SK-N-SH (cell line): ENCODE results near the gene FOXR1. TPM values are rescaled to one million over a fixed set of nuclear protein-coding genes. Genes with fewer than 3 reads are reported as not detected.

Experiments
- CTCF ChIA-PET: fragments of 300-600, 350-600 bp; formaldehyde crosslinking; extraction: SDS; loops from one replicate; lab custom pipeline; 2021; lab: Yijun Ruan, JAX
- POLR2A ChIA-PET: fragments of 350-600 bp; sonication (Branson Sonifier 250); formaldehyde crosslinking; extraction: SDS; loops from one replicate; lab custom pipeline; 2020; ENCODE audit warnings: antibody characterized with exemption, inconsistent platforms; lab: Yijun Ruan, JAX
- DNase-seq: peaks from one replicate; pipeline ENCODE4 v3.0.0; 2012
- H2AFZ ChIP-seq: fragments of 200-600 bp; sonication (generic); 2 replicates; pipeline ENCODE4 v1.8.1; 2016; ENCODE audit warnings: antibody characterized with exemption, mild to moderate bottlenecking, low read depth
- H3F3A ChIP-seq: fragments of 200-600 bp; sonication (generic); replicated peaks from 2 replicates; pipeline ENCODE3; 2016; ENCODE audit warnings: antibody characterized with exemption, mild to moderate bottlenecking; ENCODE audit not compliant: insufficient read depth
- H3K27ac ChIP-seq, 2 experiments: fragments of 200-500 bp in 1 of 2; fragments of 200-600 bp in 1 of 2; sonication (Bioruptor generic) in 1 of 2; sonication (generic), shearing (Covaris generic) in 1 of 2; 2 replicates each; pipeline versions ENCODE4 v1.5.1 to v1.6.1; 2014 to 2016; ENCODE audit warnings: low read depth in 2 of 2, inconsistent platforms in 1 of 2, low read length in 1 of 2, mild to moderate bottlenecking in 1 of 2, mixed read lengths in 1 of 2
- H3K27me3 ChIP-seq: fragments of 200-600 bp; sonication (generic), shearing (Covaris generic); 2 replicates; pipeline ENCODE4 v1.6.1; 2016; ENCODE audit warnings: mixed run types; ENCODE audit not compliant: insufficient read depth
- H3K36me3 ChIP-seq, 2 experiments: fragments of 200-500 bp in 1 of 2; fragments of 200-600 bp in 1 of 2; sonication (Bioruptor generic) in 1 of 2; sonication (generic) in 1 of 2; replicated peaks in 1 of 2; 2 replicates each; pipeline versions ENCODE3 to v1.5.1; 2014 to 2016; ENCODE audit warnings: low read length in 1 of 2, mild to moderate bottlenecking in 1 of 2; ENCODE audit not compliant: insufficient read depth in 2 of 2, control insufficient read depth in 1 of 2
- H3K4me1 ChIP-seq, 2 experiments: fragments of 200-500 bp in 1 of 2; fragments of 200-600 bp in 1 of 2; sonication (Bioruptor generic) in 1 of 2; sonication (generic), shearing (Covaris generic) in 1 of 2; 2 replicates each; pipeline versions ENCODE4 v1.5.1 to v1.6.1; 2014 to 2016; ENCODE audit warnings: low read depth in 1 of 2, low read length in 1 of 2, mixed run types in 1 of 2; ENCODE audit not compliant: insufficient read depth in 2 of 2, control insufficient read depth in 1 of 2
- H3K4me2 ChIP-seq: fragments of 200-600 bp; sonication (generic), shearing (Covaris generic); 2 replicates; pipeline ENCODE4 v1.6.1; 2017; ENCODE audit warnings: mixed run types
- H3K4me3 ChIP-seq, 2 experiments: fragments of 200-500 bp in 1 of 2; fragments of 200-600 bp in 1 of 2; sonication (Bioruptor generic) in 1 of 2; sonication (generic), shearing (Covaris generic) in 1 of 2; 2 replicates each; pipeline versions ENCODE4 v1.5.1 to v1.8.1; 2014 to 2016; ENCODE audit warnings: low read depth in 2 of 2, inconsistent platforms in 1 of 2, low read length in 1 of 2, mild to moderate bottlenecking in 1 of 2, mixed read lengths in 1 of 2, moderate library complexity in 1 of 2
- H3K79me2 ChIP-seq: fragments of 200-600 bp; sonication (generic); 2 replicates; pipeline ENCODE4 v1.8.1; 2017; ENCODE audit warnings: mild to moderate bottlenecking; ENCODE audit not compliant: insufficient read depth
- H3K9ac ChIP-seq: fragments of 200-600 bp; sonication (generic); 2 replicates; pipeline ENCODE4 v1.6.1; 2017; ENCODE audit warnings: mixed run types
- H3K9me2 ChIP-seq: fragments of 200-600 bp; sonication (generic); 2 replicates; pipeline ENCODE4 v1.6.1; 2017; ENCODE audit warnings: mixed run types
- H3K9me3 ChIP-seq: fragments of 200-600 bp; sonication (generic); 2 replicates; pipeline ENCODE4 v1.6.1; 2017; ENCODE audit warnings: mixed run types, mild to moderate bottlenecking, moderate library complexity
- H4K20me1 ChIP-seq: fragments of 200-600 bp; sonication (generic); 2 replicates; pipeline ENCODE4 v1.6.1; 2017; ENCODE audit warnings: mild to moderate bottlenecking, mixed run types; ENCODE audit not compliant: insufficient read depth
- EP300 ChIP-seq, 2 experiments: IDR thresholded peaks; 2 replicates each; pipeline versions ENCODE4 v1.4.0 to v1.6.1; 2012; ENCODE audit warnings: borderline replicate concordance in 1 of 2, low read depth in 1 of 2, low read length in 1 of 2
- EZH2phosphoT487 ChIP-seq: fragments of 200-600 bp; sonication (generic); IDR thresholded peaks from 2 replicates; pipeline ENCODE4 v1.6.1; 2017; ENCODE audit warnings: low read depth, mixed run types, mild to moderate bottlenecking, antibody characterized with exemption, moderate library complexity, borderline replicate concordance
- FOSL2 ChIP-seq: IDR thresholded peaks from 2 replicates; pipeline ENCODE4 v1.4.0; 2012; ENCODE audit warnings: low read depth, mild to moderate bottlenecking, moderate library complexity, borderline replicate concordance
- FOXJ3 ChIP-seq: sonication (generic); formaldehyde crosslinking; IDR thresholded peaks from 2 replicates; pipeline ENCODE4 v1.5.1; 2020; ENCODE audit warnings: mild to moderate bottlenecking, missing genetic modification reagents
- GATA2 ChIP-seq: sonication (generic); formaldehyde crosslinking; IDR thresholded peaks from 2 replicates; pipeline ENCODE4 v1.5.0; 2020; ENCODE audit warnings: mild to moderate bottlenecking, missing genetic modification reagents
- IRF3 ChIP-seq: fragments of 150-350 bp; IDR thresholded peaks from 2 replicates; pipeline ENCODE4 v1.6.1; 2016; ENCODE audit warnings: mild to moderate bottlenecking, low read depth, low read length
- MEF2A ChIP-seq: IDR thresholded peaks from 2 replicates; pipeline ENCODE4 v1.4.0; 2012; ENCODE audit warnings: low read depth, borderline replicate concordance
- NRF1 ChIP-seq: IDR thresholded peaks from 2 replicates; pipeline ENCODE4 v1.6.1; 2012; ENCODE audit warnings: low read depth, mild to moderate bottlenecking, low read length
- RXRA ChIP-seq: IDR thresholded peaks from 2 replicates; pipeline ENCODE4 v1.4.0; 2012; ENCODE audit warnings: low read depth, mild to moderate bottlenecking, borderline replicate concordance
- SMC3 ChIP-seq: IDR thresholded peaks from 2 replicates; pipeline ENCODE4 v1.6.1; 2012; ENCODE audit warnings: low read depth, low read length, improper control_type of control experiment
- TEAD4 ChIP-seq: IDR thresholded peaks from 2 replicates; pipeline ENCODE4 v1.4.0; 2012; ENCODE audit warnings: mild to moderate bottlenecking, borderline replicate concordance; ENCODE audit not compliant: insufficient read depth
- USF2 ChIP-seq: fragments of 150-350 bp; IDR thresholded peaks from 2 replicates; pipeline ENCODE4 v1.6.1; 2017; ENCODE audit warnings: antibody characterized with exemption, low read length, low read depth, borderline replicate concordance
- YY1 ChIP-seq: IDR thresholded peaks from 2 replicates; pipeline ENCODE4 v1.4.0; 2012; ENCODE audit warnings: low read depth, mild to moderate bottlenecking
- WGBS: methylation state at CpG from one replicate; pipeline ENCODE4 v1.1.6; 2017; ENCODE audit warnings: low lambda C conversion rate; 5-methylcytosine and 5-hydroxymethylcytosine counted together
- polyA plus RNA-seq, 3 experiments: library from polyadenylated mRNA; depleted of rRNA; stranded (reverse); fragments of >200 nt; gene quantifications; 2 replicates each; pipeline ENCODE4 v1.2.3, GENCODE V29; 2012
- TF ChIP-seq, protein P1 (sequence below): fragments of 200-600 bp; sonication (generic); IDR thresholded peaks from 2 replicates; pipeline ENCODE4 v1.6.1; 2017; ENCODE audit warnings: antibody characterized with exemption, mild to moderate bottlenecking, moderate library complexity

Gene FOXR1
- polyA plus RNA-seq, 1 of the 3 experiments (the other 2 are of a cell fraction) = not detected

GRCh38 chr11:119025541-119025940, 54.0 kb downstream of the FOXR1 start:
- no peak for DNase-seq
- Histone ChIP-seq H3K36me3 (peaks cover 24 to 42% of the 10 kb centered on the region in 2 experiments), H3K4me2 (no peak overlapping the region), H3K4me3 (no peak overlapping the region), H3K9ac (no peak overlapping the region), H3K79me2 (peaks cover 22% of the 10 kb centered on the region), H3K27ac (no peak overlapping the region)
- POLR2A ChIA-PET = interaction anchor here (0.8 to 1.4 kb wide), 2 partner anchors 10 to 31 kb away, joined by 3 read pairs; no protein-coding TSS in a partner anchor
- TF ChIP-seq IRF3 (no peak), USF2 (no peak), NRF1 (no peak), TEAD4 (no peak), GATA2 (CRISPR knock-in tag) (no peak), SMC3 (no peak), EP300 (IDR thresholded peaks at IDR 0.05; ENCODE audit: borderline replicate concordance in 1 of 2, low read depth in 1 of 2, low read length in 1 of 2) (no peak), FOSL2 (no peak), YY1 (no peak), FOXJ3 (CRISPR knock-in tag) (no peak), MEF2A (no peak), RXRA (no peak), EZH2phosphoT487 (no peak)
- TF ChIP-seq, protein P1, sequence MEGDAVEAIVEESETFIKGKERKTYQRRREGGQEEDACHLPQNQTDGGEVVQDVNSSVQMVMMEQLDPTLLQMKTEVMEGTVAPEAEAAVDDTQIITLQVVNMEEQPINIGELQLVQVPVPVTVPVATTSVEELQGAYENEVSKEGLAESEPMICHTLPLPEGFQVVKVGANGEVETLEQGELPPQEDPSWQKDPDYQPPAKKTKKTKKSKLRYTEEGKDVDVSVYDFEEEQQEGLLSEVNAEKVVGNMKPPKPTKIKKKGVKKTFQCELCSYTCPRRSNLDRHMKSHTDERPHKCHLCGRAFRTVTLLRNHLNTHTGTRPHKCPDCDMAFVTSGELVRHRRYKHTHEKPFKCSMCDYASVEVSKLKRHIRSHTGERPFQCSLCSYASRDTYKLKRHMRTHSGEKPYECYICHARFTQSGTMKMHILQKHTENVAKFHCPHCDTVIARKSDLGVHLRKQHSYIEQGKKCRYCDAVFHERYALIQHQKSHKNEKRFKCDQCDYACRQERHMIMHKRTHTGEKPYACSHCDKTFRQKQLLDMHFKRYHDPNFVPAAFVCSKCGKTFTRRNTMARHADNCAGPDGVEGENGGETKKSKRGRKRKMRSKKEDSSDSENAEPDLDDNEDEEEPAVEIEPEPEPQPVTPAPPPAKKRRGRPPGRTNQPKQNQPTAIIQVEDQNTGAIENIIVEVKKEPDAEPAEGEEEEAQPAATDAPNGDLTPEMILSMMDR = no peak
- TF ChIP-seq, all 33 proteins: peak for 0
- no peaks in the 10 kb centered on the region for H4K20me1 ChIP-seq
- H2AFZ ChIP-seq = no peak overlapping the region
- H3F3A ChIP-seq = peaks cover 12% of the 10 kb centered on the region
- WGBS = 87% methylated on average over 5 of the region's 5 CpGs
- CTCF ChIA-PET = interaction anchor here (1.4 kb wide), 1 partner anchor 19 kb away, joined by 3 read pairs; no protein-coding TSS in a partner anchor
- peaks cover 12 to 21% of the 10 kb centered on the region in 2 experiments; a peak in 3 of 4 replicates for H3K4me1 ChIP-seq
- no peaks in the 10 kb centered on the region for H3K27me3 ChIP-seq
- H3K9me3 ChIP-seq = no peaks in the 10 kb centered on the region
- H3K9me2 ChIP-seq = no peaks in the 10 kb centered on the region
